ENCODE measurements around the gene HTRA1.

- TF ChIP-seq CTCF (IDR thresholded peaks at IDR 0.05) (no peak), POLR2A (IDR thresholded peaks at IDR 0.05) (no peak)
These were observed 94.1 kb downstream of the HTRA1 start for GRCh38 chr10:122555442-122555841.

All from testis (tissue), 2 donors.